WERI-Rb-1 (cell line): ENCODE measurements around the gene AIPL1.
A peak's percentile ranks its signal among the peaks of the same experiment; 100 is the strongest.

Experiments
- DNase-seq: peaks from one replicate; pipeline ENCODE4 v3.0.0-alpha.2; 2020
- H3K27ac ChIP-seq: fragments of 250-450 bp; sonication (Bioruptor Pico); 2 replicates; pipeline ENCODE4 v1.5.1; 2020; ENCODE audit warnings: mild to moderate bottlenecking, moderate library complexity
- H3K27me3 ChIP-seq: fragments of 250-450 bp; sonication (Bioruptor Pico); 2 replicates; pipeline ENCODE4 v1.5.1; 2021; ENCODE audit warnings: mild to moderate bottlenecking, low read depth, moderate library complexity; ENCODE audit not compliant: insufficient read depth, severe bottlenecking
- H3K36me3 ChIP-seq: fragments of 250-450 bp; sonication (Bioruptor Pico); 2 replicates; pipeline ENCODE4 v1.5.1; 2020; ENCODE audit warnings: mild to moderate bottlenecking, moderate library complexity
- H3K4me3 ChIP-seq: 2 replicates; pipeline ENCODE4 v1.5.1; 2011; ENCODE audit warnings: low read depth, mild to moderate bottlenecking, control low read depth, low read length
- H3K9me3 ChIP-seq: fragments of 250-450 bp; sonication (Bioruptor Pico); 2 replicates; pipeline ENCODE4 v1.5.1; 2021; ENCODE audit warnings: mild to moderate bottlenecking, moderate library complexity; ENCODE audit not compliant: severe bottlenecking
- CTCF ChIP-seq: IDR thresholded peaks from 2 replicates; pipeline ENCODE4 v1.5.1; 2011; ENCODE audit warnings: low read depth, mild to moderate bottlenecking, control low read depth, inconsistent platforms, low read length

AIPL1 gene

GRCh38 chr17:6448473-6448872 is 13.6 kb upstream of the AIPL1 start:
- no peak overlapping the region for H3K27ac ChIP-seq
- H3K27me3 ChIP-seq, result no peaks in the 10 kb centered on the region
- no peak overlapping the region for H3K4me3 ChIP-seq
- no peak for DNase-seq
- H3K9me3 ChIP-seq, result no peaks in the 10 kb centered on the region
- TF ChIP-seq CTCF, result no peak
- H3K36me3 ChIP-seq, result peaks cover 54% of the 10 kb centered on the region

GRCh38 chr17:6446516-6447100 is 11.7 kb upstream of the AIPL1 start:
- no peak overlapping the region for H3K27ac ChIP-seq
- H3K4me3 ChIP-seq, result no peak overlapping the region
- no peaks in the 10 kb centered on the region for H3K9me3 ChIP-seq
- TF ChIP-seq CTCF, result no peak
- H3K36me3 ChIP-seq, result peaks cover 51% of the 10 kb centered on the region
- no peak for DNase-seq
- no peaks in the 10 kb centered on the region for H3K27me3 ChIP-seq

GRCh38 chr17:6444571-6445335 is 9.8 kb upstream of the AIPL1 start:
- Histone ChIP-seq H3K27me3 (no peaks in the 10 kb centered on the region), H3K9me3 (no peaks in the 10 kb centered on the region), H3K36me3 (peaks cover 45% of the 10 kb centered on the region), H3K27ac (peak overlapping the region; percentile 64), H3K4me3 (peak overlapping the region; percentile 53)
- no peak for TF ChIP-seq CTCF
- no peak for DNase-seq

GRCh38 chr17:6443692-6444570 is 9.0 kb upstream of the AIPL1 start, which contains the start of gene PIMREG:
PIMREG (plus strand) TSS chr17:6444455; CDS start chr17:6445111, 656 bp downstream.
- H3K9me3 ChIP-seq, result no peaks in the 10 kb centered on the region
- H3K4me3 ChIP-seq, result peak within 1 kb of the TSS; percentile 62
- no peak for TF ChIP-seq CTCF
- H3K36me3 ChIP-seq, result peaks cover 37% of the 10 kb centered on the region
- no peaks in the 10 kb centered on the region for H3K27me3 ChIP-seq
- peak; percentile 99 for DNase-seq
- peak within 1 kb of the TSS; percentile 98 for H3K27ac ChIP-seq

- no peak for DNase-seq
- H3K4me3 ChIP-seq, result no peak overlapping the region
Measured at GRCh38 chr17:6442775-6443174, 7.9 kb upstream of the AIPL1 start.

More at GRCh38 chr17:6442775-6443174, 7.9 kb upstream of the AIPL1 start:
- Histone ChIP-seq H3K27me3 (no peaks in the 10 kb centered on the region), H3K36me3 (peaks cover 28% of the 10 kb centered on the region), H3K9me3 (no peaks in the 10 kb centered on the region), H3K27ac (peak overlapping the region; percentile 98)
- TF ChIP-seq CTCF, result no peak
